Prostate gland (tissue), 2 donors: ENCODE data around the gene GRIN3B.

ENCODE experiments used
- CTCF ChIP-seq, 4 experiments: fragments of 200-600 bp in 2 of 4; fragments of 450-650 bp in 2 of 4; sonication (generic) in 2 of 4; IDR thresholded peaks; 1 replicate in 3 of 4; 2 replicates in 1 of 4; pipeline ENCODE4 v1.5.1; 2016 to 2019; ENCODE audit warnings: antibody characterized with exemption in 4 of 4, mild to moderate bottlenecking in 2 of 4, moderate library complexity in 2 of 4
- POLR2A ChIP-seq: fragments of 450-650 bp; IDR thresholded peaks from one replicate; pipeline ENCODE4 v1.6.1; 2016; ENCODE audit warnings: antibody characterized with exemption, mild to moderate bottlenecking

DNA sequence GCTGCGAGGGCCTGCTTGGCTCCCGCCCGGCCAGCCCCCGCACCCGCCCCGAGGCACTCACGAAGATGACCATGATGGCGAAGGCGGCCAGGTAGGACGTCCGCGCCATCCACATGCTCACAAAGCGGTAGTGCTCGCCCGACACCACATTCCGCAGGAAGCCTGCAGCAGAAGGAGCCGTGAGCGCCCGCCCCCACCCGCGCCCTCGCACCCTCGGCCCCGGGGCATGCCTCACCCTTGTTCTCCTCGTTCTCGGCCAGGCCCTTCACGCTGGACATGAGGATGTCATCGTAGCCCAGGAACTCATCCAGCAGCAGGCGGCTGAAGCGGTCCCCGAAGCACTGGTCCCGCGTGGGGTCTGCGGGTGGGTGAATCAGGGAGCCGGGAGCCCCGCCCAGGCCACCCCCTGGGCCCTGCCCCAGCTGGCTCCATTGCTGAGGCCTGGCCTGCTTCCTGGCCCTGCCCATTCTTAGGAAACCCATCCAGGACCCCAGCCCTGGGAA lies 11.7 kb downstream of the GRIN3B start:
- TF ChIP-seq CTCF (IDR thresholded peaks at IDR 0.05) (no peak), POLR2A (no peak)
